Right cardiac atrium (tissue), 5 donors: ENCODE data around the gene CIROP. TPM values are rescaled to one million over a fixed set of nuclear protein-coding genes. Genes with fewer than 3 reads are reported as not detected.

Experiments
- ATAC-seq, 2 donors: fragments of 200-7000 bp; cut with Tn5 transposase; one replicate each; pipeline versions ENCODE4 v1.8.0 to v1.9.1; 2020; ENCODE audit warnings: moderate library complexity in 2 of 2, mild to moderate bottlenecking in 1 of 2
- DNase-seq, 3 donors: peaks; one replicate each; pipeline ENCODE4 v3.0.0-alpha.2; 2020
- H3K27ac ChIP-seq: one replicate; pipeline ENCODE4 v1.5.1; 2013; ENCODE audit warnings: mild to moderate bottlenecking, low read length, control low read depth, moderate library complexity
- H3K27me3 ChIP-seq: one replicate; pipeline ENCODE4 v1.6.1; 2013; ENCODE audit not compliant: control insufficient read depth, insufficient read depth
- H3K4me1 ChIP-seq: one replicate; pipeline ENCODE4 v1.6.1; 2013; ENCODE audit warnings: low read length; ENCODE audit not compliant: control insufficient read depth, insufficient read depth
- H3K4me3 ChIP-seq: one replicate; pipeline ENCODE4 v1.5.1; 2013; ENCODE audit warnings: low read length, control low read depth
- H3K9me3 ChIP-seq: one replicate; pipeline ENCODE4 v1.6.1; 2013; ENCODE audit warnings: low read length; ENCODE audit not compliant: control insufficient read depth
- WGBS: extraction: QIAGEN DNeasy Blood & Tissue Kit; methylation state at CpG from one replicate; pipeline ENCODE4 v1.1.7; 2013; 5-methylcytosine and 5-hydroxymethylcytosine counted together
- intact Hi-C, 4 donors: fragments of 100-400 bp; cut with DNase I; formaldehyde crosslinking; loops; one replicate each; pipeline versions ENCODE4 v1.11.0 to v1.14.0; 2022 to 2023
- polyA plus RNA-seq: library from polyadenylated mRNA; stranded (reverse); fragments of 200-250 nt; gene quantifications from one replicate; pipeline ENCODE4 v1.2.3, GENCODE V29; 2013
- total RNA-seq, 4 donors: library from RNA; stranded (reverse); fragmentation: NEBNext Ultra II Directional; extraction: Animal tissue kit (Norgen Biotek cat#: 25700); gene quantifications; one replicate each; pipeline ENCODE4 v1.2.1, GENCODE V29; 2021
- donor health status: healthy with polysubstance abuse.
- donor health status: DM: no; HTN: yes; CAD: no.
- donor health status: DM: no; HTN: no; CAD: no.
- donor health status: DM: no; HTN: yes; CAD: no; lungs with severe emphysema.
- donor health status: DM: yes; HTN: yes; CAD: no.

CIROP gene
- total and polyA plus RNA-seq, 5 donors: not detected

- intact Hi-C loops: loop anchor here (1.0 to 10.0 kb wide), 4 partner anchors 66 to 174 kb away; no protein-coding TSS in a partner anchor
- ATAC-seq: peak; percentile 84 to 87
- no peaks in the 10 kb centered on the region for H3K9me3 ChIP-seq
- DNase-seq: peak; percentile 90 to 96 (median 95)
- no peaks in the 10 kb centered on the region for H3K27me3 ChIP-seq
- 18% methylated on average over 9 of the region's 9 CpGs for WGBS
- H3K27ac ChIP-seq: no peak overlapping the region
- peaks cover 3% of the 10 kb centered on the region for H3K4me1 ChIP-seq
- no peak overlapping the region for H3K4me3 ChIP-seq
Observed at GRCh38 chr14:23120541-23121251, 15.9 kb upstream of the CIROP start.

- intact Hi-C loops: loop anchor here in 3 of 4 donors (1.0 to 10.0 kb wide), 3 partner anchors 67 to 175 kb away; no protein-coding TSS in a partner anchor
- H3K4me3 ChIP-seq: no peak overlapping the region
- no peaks in the 10 kb centered on the region for H3K9me3 ChIP-seq
- peaks cover 3% of the 10 kb centered on the region for H3K4me1 ChIP-seq
- H3K27me3 ChIP-seq: no peaks in the 10 kb centered on the region
- no peak overlapping the region for H3K27ac ChIP-seq
- no peak for ATAC-seq
- no peak for DNase-seq
- WGBS: 70% methylated on average over 16 of the region's 16 CpGs
Observed at GRCh38 chr14:23119363-23120327, 14.9 kb upstream of the CIROP start.

GRCh38 chr14:23118506-23119362, 13.9 kb upstream of the CIROP start, which contains the start of gene CEBPE:
Gene CEBPE (minus strand): TSS chr14:23119255. CDS start chr14:23119091, 164 bp downstream.
- Histone ChIP-seq H3K9me3 (no peaks in the 10 kb centered on the region), H3K4me3 (no peak within 1 kb of the TSS), H3K4me1 (no peaks in the 10 kb centered on the region), H3K27ac (no peak within 1 kb of the TSS), H3K27me3 (no peaks in the 10 kb centered on the region)
- intact Hi-C loops: no loop called here
- WGBS: 77% methylated on average over 32 of the region's 32 CpGs
- ATAC-seq (no peak), DNase-seq (no peak)

- no peak for ATAC-seq
- DNase-seq: no peak
- Histone ChIP-seq H3K27ac (no peak overlapping the region), H3K27me3 (no peaks in the 10 kb centered on the region), H3K4me3 (no peak overlapping the region), H3K9me3 (no peaks in the 10 kb centered on the region), H3K4me1 (peaks cover 5% of the 10 kb centered on the region)
- intact Hi-C loops: no loop called here
- 86% methylated on average over 32 of the region's 32 CpGs for WGBS
Observed at GRCh38 chr14:23117371-23118020, 12.7 kb upstream of the CIROP start.

- ATAC-seq: no peak
- H3K9me3 ChIP-seq: no peaks in the 10 kb centered on the region
Observed at GRCh38 chr14:23115918-23116317, 11.1 kb upstream of the CIROP start.

GRCh38 chr14:23115039-23115731, 10.4 kb upstream of the CIROP start:
- Histone ChIP-seq H3K27ac (no peak overlapping the region), H3K4me3 (no peak overlapping the region), H3K27me3 (no peaks in the 10 kb centered on the region), H3K4me1 (peaks cover 5% of the 10 kb centered on the region), H3K9me3 (no peaks in the 10 kb centered on the region)
- DNase-seq: peak in 1 of 3 donors; percentile 54
- peak in 1 of 2 donors; percentile 3 for ATAC-seq
- intact Hi-C loops: no loop called here
- WGBS: 69% methylated on average over 10 of the region's 10 CpGs

More at GRCh38 chr14:23115918-23116317, 11.1 kb upstream of the CIROP start:
- Histone ChIP-seq H3K27ac (no peak overlapping the region), H3K4me3 (no peak overlapping the region), H3K27me3 (no peaks in the 10 kb centered on the region), H3K4me1 (peaks cover 5% of the 10 kb centered on the region)
- WGBS: 82% methylated on average over 5 of the region's 5 CpGs
- intact Hi-C loops: no loop called here
- DNase-seq: no peak

- peaks cover 5% of the 10 kb centered on the region for H3K4me1 ChIP-seq
- H3K27me3 ChIP-seq: no peaks in the 10 kb centered on the region
- H3K9me3 ChIP-seq: no peaks in the 10 kb centered on the region
- H3K27ac ChIP-seq: no peak overlapping the region
- 67% methylated on average over 4 of the region's 4 CpGs for WGBS
- ATAC-seq: no peak
- intact Hi-C loops: no loop called here
- no peak for DNase-seq
- no peak overlapping the region for H3K4me3 ChIP-seq
Observed at GRCh38 chr14:23114669-23115038, 9.9 kb upstream of the CIROP start.

GRCh38 chr14:23114120-23114458, 9.3 kb upstream of the CIROP start:
- H3K4me1 ChIP-seq: peaks cover 5% of the 10 kb centered on the region
- ATAC-seq (no peak), DNase-seq (no peak)
- no peak overlapping the region for H3K27ac ChIP-seq
- intact Hi-C loops: no loop called here
- 57% methylated on average over 5 of the region's 5 CpGs for whole genome bisulfite sequencing
- no peaks in the 10 kb centered on the region for H3K27me3 ChIP-seq
- no peak overlapping the region for H3K4me3 ChIP-seq
- H3K9me3 ChIP-seq: no peaks in the 10 kb centered on the region

- intact Hi-C loops: no loop called here
Observed at GRCh38 chr14:23113431-23114119, 8.8 kb upstream of the CIROP start.

More at GRCh38 chr14:23113431-23114119, 8.8 kb upstream of the CIROP start:
- no peaks in the 10 kb centered on the region for H3K27me3 ChIP-seq
- peak; percentile 34 to 38 for ATAC-seq
- no peaks in the 10 kb centered on the region for H3K9me3 ChIP-seq
- no peak overlapping the region for H3K27ac ChIP-seq
- DNase-seq: peak in 2 of 3 donors; percentile 53 to 77
- no peak overlapping the region for H3K4me3 ChIP-seq
- peaks cover 5% of the 10 kb centered on the region for H3K4me1 ChIP-seq
- 31% methylated on average over 10 of the region's 10 CpGs for WGBS
